ENCODE data around the gene ENTPD8.

The ENTPD8 gene

GRCh38 chr9:137478962-137479861 lies 38.1 kb upstream of the ENTPD8 start:
- no peak for DNase-seq (ENCODE audit: low spot score)
- no peak for TF ChIP-seq CTCF (IDR thresholded peaks at IDR 0.05; ENCODE audit: extremely low read depth, missing control alignments)

GRCh38 chr9:137478613-137478961 lies 37.4 kb upstream of the ENTPD8 start:
- TF ChIP-seq CTCF (IDR thresholded peaks at IDR 0.05; ENCODE audit: extremely low read depth, missing control alignments) = no peak
- no peak for DNase-seq (ENCODE audit: low spot score)

GRCh38 chr9:137477778-137478612 lies 36.8 kb upstream of the ENTPD8 start:
- DNase-seq (ENCODE audit: low spot score) = no peak
- TF ChIP-seq CTCF (IDR thresholded peaks at IDR 0.05; ENCODE audit: extremely low read depth, missing control alignments) = no peak

- no peak for TF ChIP-seq CTCF (IDR thresholded peaks at IDR 0.05; ENCODE audit: extremely low read depth, missing control alignments)
- no peak for DNase-seq (ENCODE audit: low spot score)
These were observed 35.7 kb upstream of the ENTPD8 start for GRCh38 chr9:137476856-137477255.

- DNase-seq (ENCODE audit: low spot score) = no peak
- no peak for TF ChIP-seq CTCF (IDR thresholded peaks at IDR 0.05; ENCODE audit: extremely low read depth, missing control alignments)
These were observed 34.5 kb upstream of the ENTPD8 start for GRCh38 chr9:137475666-137476065.

- no peak for DNase-seq (ENCODE audit: low spot score)
- no peak for TF ChIP-seq CTCF (IDR thresholded peaks at IDR 0.05; ENCODE audit: extremely low read depth, missing control alignments)
These were observed 33.1 kb upstream of the ENTPD8 start for GRCh38 chr9:137474271-137474670.

- DNase-seq (ENCODE audit: low spot score) = no peak
- TF ChIP-seq CTCF (IDR thresholded peaks at IDR 0.05; ENCODE audit: extremely low read depth, missing control alignments) = no peak
These were observed 29.6 kb upstream of the ENTPD8 start for GRCh38 chr9:137470785-137471184.

All from GM20000 (cell line).